CD14-positive monocyte (primary cell): ENCODE data around the gene LMX1B. TPM values are rescaled to one million over a fixed set of nuclear protein-coding genes. Genes with fewer than 3 reads are reported as not detected.

Experiments
- DNase-seq, 3 donors: peaks; one replicate each; pipeline ENCODE4 v3.0.0-alpha.2; 2011 to 2022
- H2AFZ ChIP-seq: 2 replicates; pipeline ENCODE4 v1.6.0; 2012; ENCODE audit warnings: mild to moderate bottlenecking, low read depth, low read length, inconsistent platforms; ENCODE audit not compliant: insufficient read depth, poor library complexity, severe bottlenecking
- H3K27ac ChIP-seq, 2 donors: 1 replicate in 1 of 2; 2 replicates in 1 of 2; pipeline ENCODE4 v1.5.1; 2012 to 2013; ENCODE audit warnings: low read length in 2 of 2, control low read depth in 1 of 2, inconsistent platforms in 1 of 2, low read depth in 1 of 2, mild to moderate bottlenecking in 1 of 2
- H3K27me3 ChIP-seq, 2 donors: one replicate each; pipeline versions ENCODE4 v1.6.0 to v1.6.1; 2011 to 2013; ENCODE audit warnings: low read length in 2 of 2; ENCODE audit not compliant: control insufficient read depth in 2 of 2, insufficient read depth in 2 of 2
- H3K36me3 ChIP-seq, 2 donors: replicated peaks in 1 of 2; 1 replicate in 1 of 2; 2 replicates in 1 of 2; pipeline versions ENCODE4 v1.5.1 to v1.6.1; 2012 to 2013; ENCODE audit warnings: low read length in 2 of 2, control low read depth in 1 of 2, inconsistent platforms in 1 of 2, mild to moderate bottlenecking in 1 of 2; ENCODE audit not compliant: insufficient read depth in 2 of 2, control insufficient read depth in 1 of 2
- H3K4me1 ChIP-seq, 2 donors: 1 replicate in 1 of 2; 2 replicates in 1 of 2; pipeline versions ENCODE4 v1.5.1 to v1.6.1; 2012 to 2013; ENCODE audit warnings: low read length in 2 of 2, control low read depth in 1 of 2, inconsistent platforms in 1 of 2, mild to moderate bottlenecking in 1 of 2, moderate library complexity in 1 of 2; ENCODE audit not compliant: insufficient read depth in 2 of 2, control insufficient read depth in 1 of 2
- H3K4me2 ChIP-seq: replicated peaks from 2 replicates; pipeline ENCODE3; 2012; ENCODE audit warnings: low read length, moderate library complexity, mild to moderate bottlenecking; ENCODE audit not compliant: poor library complexity, severe bottlenecking; ENCODE audit errors: extremely low read depth
- H3K4me3 ChIP-seq, 3 experiments: fragments of 200-600 bp in 1 of 3; sonication (generic) in 1 of 3; replicated peaks in 1 of 3; 1 replicate in 2 of 3; 2 replicates in 1 of 3; pipeline ENCODE4 v1.5.1; 2011 to 2013; ENCODE audit warnings: low read length in 3 of 3, mild to moderate bottlenecking in 3 of 3, control low read depth in 2 of 3, low read depth in 2 of 3, inconsistent platforms in 1 of 3, moderate library complexity in 1 of 3
- H3K79me2 ChIP-seq: 2 replicates; pipeline ENCODE4 v1.6.0; 2012; ENCODE audit warnings: mild to moderate bottlenecking, control low read depth, inconsistent platforms, low read length, moderate library complexity; ENCODE audit not compliant: insufficient read depth
- H3K9ac ChIP-seq: 2 replicates; pipeline ENCODE4 v1.6.0; 2017; ENCODE audit warnings: low read length, mild to moderate bottlenecking; ENCODE audit not compliant: insufficient read depth, poor library complexity, severe bottlenecking
- H3K9me3 ChIP-seq, 2 donors: replicated peaks in 1 of 2; 1 replicate in 1 of 2; 2 replicates in 1 of 2; pipeline versions ENCODE4 v1.5.1 to v1.6.1; 2012 to 2013; ENCODE audit warnings: low read length in 2 of 2, control low read depth in 1 of 2; ENCODE audit not compliant: control insufficient read depth in 1 of 2, insufficient read depth in 1 of 2
- H4K20me1 ChIP-seq: 2 replicates; pipeline ENCODE4 v1.6.0; 2012; ENCODE audit warnings: mild to moderate bottlenecking, low read length, control low read depth, moderate library complexity; ENCODE audit not compliant: insufficient read depth
- H3K27ac Mint-ChIP-seq, 7 donors: one replicate each; pipeline ENCODE4 v1.8.0; 2020; ENCODE audit warnings: mild to moderate bottlenecking in 7 of 7, mixed read lengths in 7 of 7, moderate library complexity in 6 of 7, inconsistent platforms in 2 of 7
- H3K27me3 Mint-ChIP-seq, 3 donors: one replicate each; pipeline ENCODE4 v1.8.0; 2021 to 2022; ENCODE audit warnings: low read depth in 3 of 3, mild to moderate bottlenecking in 3 of 3, mixed read lengths in 3 of 3, moderate library complexity in 3 of 3, inconsistent platforms in 1 of 3
- H3K36me3 Mint-ChIP-seq, 2 donors: one replicate each; pipeline ENCODE4 v1.8.0; 2020; ENCODE audit warnings: mixed read lengths in 2 of 2, inconsistent platforms in 1 of 2, mild to moderate bottlenecking in 1 of 2
- H3K4me1 Mint-ChIP-seq: one replicate; pipeline ENCODE4 v1.8.0; 2020; ENCODE audit warnings: mild to moderate bottlenecking, mixed read lengths
- H3K4me3 Mint-ChIP-seq, 2 donors: one replicate each; pipeline ENCODE4 v1.8.0; 2020; ENCODE audit warnings: mild to moderate bottlenecking in 2 of 2, mixed read lengths in 2 of 2, moderate library complexity in 1 of 2
- H3K9me3 Mint-ChIP-seq, 7 donors: one replicate each; pipeline ENCODE4 v1.8.0; 2020 to 2022; ENCODE audit warnings: mixed read lengths in 7 of 7, mild to moderate bottlenecking in 6 of 7, moderate library complexity in 6 of 7, inconsistent platforms in 2 of 7
- CTCF ChIP-seq: fragments of 200-600 bp; IDR thresholded peaks from one replicate; pipeline ENCODE4 v1.8.0; 2022; ENCODE audit warnings: antibody characterized with exemption, mild to moderate bottlenecking
- WGBS: methylation state at CpG from one replicate; pipeline ENCODE4 v1.1.5; 2013; ENCODE audit warnings: missing lambda C conversion rate; ENCODE audit not compliant: insufficient coverage; 5-methylcytosine and 5-hydroxymethylcytosine counted together
- intact Hi-C, 2 donors: fragments of 100-400 bp; cut with micrococcal nuclease; formaldehyde crosslinking; loops; one replicate each; pipeline versions ENCODE4 v1.15.0 to v1.15.1; 2023
- polyA minus RNA-seq: library from RNA; depleted of rRNA, polyadenylated mRNA; stranded (reverse); fragments of >200 nt; gene quantifications from 2 replicates; pipeline ENCODE4 v1.2.3, GENCODE V29; 2012
- polyA plus RNA-seq, 3 donors: library from polyadenylated mRNA; depleted of rRNA in 1 of 3; unstranded in 2 of 3; stranded (reverse) in 1 of 3; fragments of 300-500 nt in 2 of 3; fragments of >200 nt in 1 of 3; fragmentation: Illumina TruSeq in 2 of 3; gene quantifications; 1 replicate in 2 of 3; 2 replicates in 1 of 3; pipeline ENCODE4 v1.2.3, GENCODE V29; 2012 to 2021
- total RNA-seq, 12 experiments: library from RNA in 1 of 12; stranded (reverse) in 1 of 12; fragments of 120-200 nt in 1 of 12; gene quantifications; one replicate each; pipeline ENCODE4 v1.2.4 and lab custom pipeline; 2013 to 2026; ENCODE audit warnings: mixed read lengths in 6 of 12, inconsistent platforms in 1 of 12

LMX1B gene
- total RNA-seq (2013), result not detected
- polyA plus RNA-seq, result not detected
- polyA minus RNA-seq, result not detected in 2 replicates
- 0 to 0.58 (median 0) reads per million in 11 experiments for total RNA-seq (lab: John Stamatoyannopoulos, UW)

GRCh38 chr9:126613651-126614050 lies at the start of gene LMX1B:
TSS of gene LMX1B (plus strand) at chr9:126613928. CDS start at chr9:126614450, 522 bp downstream.
- H3K9me3 Mint-ChIP-seq, result peaks cover 0 to 34% (median 15%) of the 10 kb centered on the region in 7 donors
- Histone ChIP-seq H3K9ac (no peak within 1 kb of the TSS), H3K27ac (no peak within 1 kb of the TSS), H3K9me3 (peaks cover 4 to 45% of the 10 kb centered on the region in 2 donors), H3K36me3 (no peaks in the 10 kb centered on the region), H2AFZ (no peak within 1 kb of the TSS), H3K79me2 (no peaks in the 10 kb centered on the region), H3K4me2 (peak within 1 kb of the TSS; percentile 60), H3K4me3 (peak within 1 kb of the TSS in 1 of 3 experiments; percentile 49), H3K4me1 (peaks cover 10 to 20% of the 10 kb centered on the region in 2 donors), H4K20me1 (no peaks in the 10 kb centered on the region), H3K27me3 (peaks cover 55 to 85% of the 10 kb centered on the region in 2 donors)
- H3K4me1 Mint-ChIP-seq, result peaks cover 31% of the 10 kb centered on the region
- peak within 1 kb of the TSS in 1 of 7 donors; percentile 2 for H3K27ac Mint-ChIP-seq
- peaks cover 85 to 94% (median 89%) of the 10 kb centered on the region in 3 donors for H3K27me3 Mint-ChIP-seq
- peak within 1 kb of the TSS; percentile 64 to 87 for H3K4me3 Mint-ChIP-seq
- WGBS, result under 1% methylated on average over 41 of the region's 58 CpGs
- DNase-seq, result no peak
- H3K36me3 Mint-ChIP-seq, result peaks cover 3% of the 10 kb centered on the region in 2 donors
- intact Hi-C loops, result loop anchor here in 1 of 2 donors (5.0 kb wide), 1 partner anchor 164 kb away; no protein-coding TSS in a partner anchor
- no peak for TF ChIP-seq CTCF

- Histone ChIP-seq H3K79me2 (no peaks in the 10 kb centered on the region), H3K4me3 (no peak overlapping the region), H3K4me1 (peaks cover 14 to 16% of the 10 kb centered on the region in 2 donors), H3K9me3 (no peaks in the 10 kb centered on the region), H3K36me3 (no peaks in the 10 kb centered on the region), H3K4me2 (no peak overlapping the region), H4K20me1 (no peaks in the 10 kb centered on the region), H3K9ac (no peak overlapping the region), H2AFZ (no peak overlapping the region), H3K27me3 (peaks cover 0 to 3% of the 10 kb centered on the region in 2 donors), H3K27ac (no peak overlapping the region)
- Mint-ChIP-seq H3K27me3 (peaks cover 3 to 9% (median 6%) of the 10 kb centered on the region in 3 donors), H3K9me3 (peaks cover 0 to 2% (median 0%) of the 10 kb centered on the region in 7 donors), H3K27ac (peak overlapping the region in 1 of 7 donors; percentile 46), H3K4me3 (no peak overlapping the region), H3K36me3 (no peaks in the 10 kb centered on the region), H3K4me1 (peaks cover 19% of the 10 kb centered on the region)
- intact Hi-C loops, result no loop called here
- no peak for DNase-seq
- TF ChIP-seq CTCF, result no peak
- WGBS, result 39% methylated on average over 9 of the region's 10 CpGs
These were observed 49.6 kb upstream of the LMX1B start for GRCh38 chr9:126564128-126564527.
